ENCODE data around the gene BCL7B.
"Not testable (repeated sequence)": the region's sequence is repeated elsewhere in the genome, so short reads cannot be mapped to it uniquely, and the experiment has no call there.

Gene BCL7B

GRCh38 chr7:73539709-73540108 lies 17.8 kb downstream of the BCL7B start:
- in situ Hi-C loops (cut with MboI; ENCODE audit: low pct_unique_long_range_greater_than_20kb, low sequenced_read_pairs), result no loop called here
- no peak for DNase-seq

- DNase-seq; in situ Hi-C loops (cut with MboI; ENCODE audit: low pct_unique_long_range_greater_than_20kb, low sequenced_read_pairs): not testable (repeated sequence)
Observed at GRCh38 chr7:73538510-73538909, 19.0 kb downstream of the BCL7B start.

- no peak for DNase-seq
- in situ Hi-C loops (cut with MboI; ENCODE audit: low pct_unique_long_range_greater_than_20kb, low sequenced_read_pairs), result no loop called here
Observed at GRCh38 chr7:73537051-73537450, 20.4 kb downstream of the BCL7B start.

GRCh38 chr7:73536479-73536878 lies 21.0 kb downstream of the BCL7B start:
- in situ Hi-C loops (cut with MboI; ENCODE audit: low pct_unique_long_range_greater_than_20kb, low sequenced_read_pairs), result no loop called here
- no peak for DNase-seq

GRCh38 chr7:73535918-73536317 lies 21.6 kb downstream of the BCL7B start:
- in situ Hi-C loops (cut with MboI; ENCODE audit: low pct_unique_long_range_greater_than_20kb, low sequenced_read_pairs); DNase-seq: not testable (repeated sequence)

- peak; percentile 29 for DNase-seq
- in situ Hi-C loops (cut with MboI; ENCODE audit: low pct_unique_long_range_greater_than_20kb, low sequenced_read_pairs), result no loop called here
Observed at GRCh38 chr7:73533742-73534141, 23.7 kb downstream of the BCL7B start.

- in situ Hi-C loops (cut with MboI; ENCODE audit: low pct_unique_long_range_greater_than_20kb, low sequenced_read_pairs), result no loop called here
- DNase-seq, result no peak
Observed at GRCh38 chr7:73532224-73532623, 25.3 kb downstream of the BCL7B start.

- in situ Hi-C loops (cut with MboI; ENCODE audit: low pct_unique_long_range_greater_than_20kb, low sequenced_read_pairs), result no loop called here
- no peak for DNase-seq
Observed at GRCh38 chr7:73530800-73531199, 26.7 kb downstream of the BCL7B start.

- in situ Hi-C loops (cut with MboI; ENCODE audit: low pct_unique_long_range_greater_than_20kb, low sequenced_read_pairs), result no loop called here
- DNase-seq, result peak; percentile 77
Observed at GRCh38 chr7:73526896-73527821, 30.3 kb downstream of the BCL7B start.

GRCh38 chr7:73526158-73526494 lies 31.4 kb downstream of the BCL7B start:
- in situ Hi-C loops (cut with MboI; ENCODE audit: low pct_unique_long_range_greater_than_20kb, low sequenced_read_pairs), result not testable (repeated sequence)

GRCh38 chr7:73522105-73522872 lies 35.2 kb downstream of the BCL7B start, which contains the start of gene BAZ1B:
TSS of gene BAZ1B (minus strand) at chr7:73522293. CDS start at chr7:73521933, 360 bp downstream.
- DNase-seq, result peak; percentile 98
- in situ Hi-C loops (cut with MboI; ENCODE audit: low pct_unique_long_range_greater_than_20kb, low sequenced_read_pairs), result no loop called here

More at GRCh38 chr7:73526158-73526494, 31.4 kb downstream of the BCL7B start:
- DNase-seq, result not testable (repeated sequence)

GRCh38 chr7:73521636-73522104 lies 35.8 kb downstream of the BCL7B start:
- no peak for DNase-seq
- in situ Hi-C loops (cut with MboI; ENCODE audit: low pct_unique_long_range_greater_than_20kb, low sequenced_read_pairs), result no loop called here

- in situ Hi-C loops (cut with MboI; ENCODE audit: low pct_unique_long_range_greater_than_20kb, low sequenced_read_pairs), result no loop called here
- peak; percentile 58 for DNase-seq
Observed at GRCh38 chr7:73520673-73521635, 36.5 kb downstream of the BCL7B start.

- DNase-seq, result no peak
- in situ Hi-C loops (cut with MboI; ENCODE audit: low pct_unique_long_range_greater_than_20kb, low sequenced_read_pairs), result no loop called here
Observed at GRCh38 chr7:73519867-73520672, 37.4 kb downstream of the BCL7B start.

GRCh38 chr7:73518470-73518869 lies 39.0 kb downstream of the BCL7B start:
- no peak for DNase-seq
- in situ Hi-C loops (cut with MboI; ENCODE audit: low pct_unique_long_range_greater_than_20kb, low sequenced_read_pairs), result no loop called here

- no peak for DNase-seq
- in situ Hi-C loops (cut with MboI; ENCODE audit: low pct_unique_long_range_greater_than_20kb, low sequenced_read_pairs), result no loop called here
Observed at GRCh38 chr7:73517241-73517995, 40.1 kb downstream of the BCL7B start.

- peak; percentile 31 for DNase-seq
- in situ Hi-C loops (cut with MboI; ENCODE audit: low pct_unique_long_range_greater_than_20kb, low sequenced_read_pairs), result no loop called here
Observed at GRCh38 chr7:73515178-73515577, 42.3 kb downstream of the BCL7B start.

All from KBM-7 (cell line).